Suprapubic skin (tissue), 3 donors: ENCODE results near the gene RAB26.
"Not testable (repeated sequence)": the region's sequence is repeated elsewhere in the genome, so short reads cannot be mapped to it uniquely, and the experiment has no call there.

Experiments used
- CTCF ChIP-seq, 2 donors: fragments of 200-600 bp in 1 of 2; fragments of 450-650 bp in 1 of 2; sonication (generic) in 1 of 2; IDR thresholded peaks; one replicate each; pipeline ENCODE4 v1.5.1; 2016 to 2019; ENCODE audit warnings: antibody characterized with exemption in 2 of 2, mild to moderate bottlenecking in 1 of 2, moderate library complexity in 1 of 2
- EP300 ChIP-seq: sonication (generic); formaldehyde crosslinking; IDR thresholded peaks from one replicate; pipeline ENCODE4 v1.6.1; 2017; ENCODE audit warnings: antibody characterized with exemption
- POLR2A ChIP-seq, 2 donors: fragments of 450-650 bp; IDR thresholded peaks; one replicate each; pipeline ENCODE4 v1.6.1; 2017; ENCODE audit warnings: antibody characterized with exemption in 2 of 2, mild to moderate bottlenecking in 2 of 2, moderate library complexity in 2 of 2

- TF ChIP-seq CTCF (IDR thresholded peaks at IDR 0.05); EP300; POLR2A (IDR thresholded peaks at IDR 0.05): not testable (repeated sequence)
These were observed 18.5 kb upstream of the RAB26 start for GRCh38 chr16:2129890-2130447.
